Measurements from ENCODE around the gene RPA3. TPM values are rescaled to one million over a fixed set of nuclear protein-coding genes. Genes with fewer than 3 reads are reported as not detected.

RPA3 gene
- total RNA-seq, 1 experiment from 2014 or later: 87.5 TPM

DNA sequence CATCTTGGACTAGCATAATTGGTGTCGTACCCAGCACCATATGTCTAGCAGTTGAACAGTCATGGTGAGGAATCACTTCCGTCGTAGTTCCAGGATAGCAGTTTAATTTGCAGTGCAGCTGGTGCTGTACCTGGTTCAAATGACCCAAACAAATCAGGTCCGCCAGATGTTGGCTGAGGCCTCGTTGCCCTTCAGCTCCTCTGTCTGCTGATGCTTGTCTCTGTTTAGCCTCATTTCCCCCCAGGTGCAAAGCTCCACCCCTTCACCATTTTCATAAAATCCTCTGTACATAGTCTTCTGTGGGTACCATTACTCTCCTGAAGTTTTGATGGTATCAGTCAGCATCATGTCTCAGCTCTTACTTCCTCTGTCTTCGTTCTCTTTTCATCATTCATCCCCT is 42.7 kb downstream of the RPA3 start:
- Histone ChIP-seq H3K36me3 (ENCODE audit: control insufficient read depth in 1 of 2, insufficient read depth in 2 of 2, low read length in 2 of 2) (no peaks in the 10 kb centered on the region; a peak in 1 of 4 replicates), H3K27me3 (ENCODE audit: insufficient read depth, low read length) (no peaks in the 10 kb centered on the region), H3K9ac (ENCODE audit: low read length) (no peak overlapping the region), H3K9me2 (ENCODE audit: insufficient read depth) (no peaks in the 10 kb centered on the region), H3K27ac (ENCODE audit: low read depth, low read length) (no peak overlapping the region), H4K20me1 (ENCODE audit: insufficient read depth) (no peaks in the 10 kb centered on the region), H3K4me3 (replicated peaks in 1 of 2; ENCODE audit: low read depth in 1 of 2, low read length in 2 of 2) (no peak overlapping the region), H3K4me2 (ENCODE audit: low read length) (no peak overlapping the region), H3K79me2 (ENCODE audit: insufficient read depth, low read length) (no peaks in the 10 kb centered on the region), H3K4me1 (ENCODE audit: control insufficient read depth in 1 of 2, insufficient read depth in 2 of 2, low read length in 2 of 2) (no peaks in the 10 kb centered on the region), H3K9me3 (ENCODE audit: control insufficient read depth in 1 of 2, insufficient read depth in 1 of 2, low read depth in 1 of 2, low read length in 2 of 2) (no peaks in the 10 kb centered on the region), H2AFZ (ENCODE audit: low read depth, low read length, poor library complexity, severe bottlenecking) (no peak overlapping the region)
- DNase-seq (ENCODE audit: low read depth, low spot score) (no peak), ATAC-seq (no peak)
- TF ChIP-seq ZFX (IDR thresholded peaks at IDR 0.05) (no peak), TCF7L2 (IDR thresholded peaks at IDR 0.05; ENCODE audit: borderline replicate concordance, extremely low read depth, insufficient read depth, insufficient read length) (no peak), CEBPB (IDR thresholded peaks at IDR 0.05; ENCODE audit: low read depth) (no peak), JUND (IDR thresholded peaks at IDR 0.05) (no peak)
- TF ChIP-seq, protein P1, sequence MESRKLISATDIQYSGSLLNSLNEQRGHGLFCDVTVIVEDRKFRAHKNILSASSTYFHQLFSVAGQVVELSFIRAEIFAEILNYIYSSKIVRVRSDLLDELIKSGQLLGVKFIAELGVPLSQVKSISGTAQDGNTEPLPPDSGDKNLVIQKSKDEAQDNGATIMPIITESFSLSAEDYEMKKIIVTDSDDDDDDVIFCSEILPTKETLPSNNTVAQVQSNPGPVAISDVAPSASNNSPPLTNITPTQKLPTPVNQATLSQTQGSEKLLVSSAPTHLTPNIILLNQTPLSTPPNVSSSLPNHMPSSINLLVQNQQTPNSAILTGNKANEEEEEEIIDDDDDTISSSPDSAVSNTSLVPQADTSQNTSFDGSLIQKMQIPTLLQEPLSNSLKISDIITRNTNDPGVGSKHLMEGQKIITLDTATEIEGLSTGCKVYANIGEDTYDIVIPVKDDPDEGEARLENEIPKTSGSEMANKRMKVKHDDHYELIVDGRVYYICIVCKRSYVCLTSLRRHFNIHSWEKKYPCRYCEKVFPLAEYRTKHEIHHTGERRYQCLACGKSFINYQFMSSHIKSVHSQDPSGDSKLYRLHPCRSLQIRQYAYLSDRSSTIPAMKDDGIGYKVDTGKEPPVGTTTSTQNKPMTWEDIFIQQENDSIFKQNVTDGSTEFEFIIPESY (IDR thresholded peaks at IDR 0.05; ENCODE audit: extremely low read depth, insufficient replicate concordance, low read length): no peak
- ChIA-PET RAD21 (ENCODE audit: low non-redundant PET in 1 of 2, low total read pairs in 2 of 2, uncharacterized antibody in 2 of 2, unreplicated experiment in 2 of 2) (no interaction called here), CTCF (no interaction called here), POLR2A (no interaction called here)
- no TSS peak for BruUV-seq (replicated peaks)
- intact Hi-C loops (cut with micrococcal nuclease): no loop called here

DNA sequence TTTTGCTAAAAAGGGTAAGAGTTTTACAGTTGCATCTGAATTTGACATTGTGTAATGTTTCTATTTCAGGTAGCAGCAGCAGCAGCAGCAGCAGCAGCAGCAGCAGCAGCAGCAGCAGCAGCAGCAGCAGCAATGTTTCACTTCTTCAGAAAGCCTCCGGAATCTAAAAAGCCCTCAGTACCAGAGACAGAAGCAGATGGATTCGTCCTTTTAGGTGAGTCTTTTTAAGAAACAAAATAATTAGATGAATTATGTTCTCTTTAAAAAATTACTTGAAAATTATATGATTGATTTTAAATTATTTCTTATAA is 45.2 kb downstream of the RPA3 start:
- ChIA-PET CTCF (no interaction called here), RAD21 (ENCODE audit: low non-redundant PET in 1 of 2, low total read pairs in 2 of 2, uncharacterized antibody in 2 of 2, unreplicated experiment in 2 of 2) (no interaction called here), POLR2A (no interaction called here)
- BruUV-seq (replicated peaks): no TSS peak
- Histone ChIP-seq H3K79me2 (ENCODE audit: insufficient read depth, low read length) (0 out of 2 replicates have a peak, but pooled peaks cover 5% of the 10 kb centered on the region), H3K27me3 (ENCODE audit: insufficient read depth, low read length) (no peaks in the 10 kb centered on the region), H4K20me1 (ENCODE audit: insufficient read depth) (no peaks in the 10 kb centered on the region), H3K9ac (ENCODE audit: low read length) (no peak overlapping the region), H3K9me3 (ENCODE audit: control insufficient read depth in 1 of 2, insufficient read depth in 1 of 2, low read depth in 1 of 2, low read length in 2 of 2) (no peaks in the 10 kb centered on the region), H2AFZ (ENCODE audit: low read depth, low read length, poor library complexity, severe bottlenecking) (no peak overlapping the region), H3K4me3 (replicated peaks in 1 of 2; ENCODE audit: low read depth in 1 of 2, low read length in 2 of 2) (no peak overlapping the region), H3K4me2 (ENCODE audit: low read length) (no peak overlapping the region), H3K36me3 (ENCODE audit: control insufficient read depth in 1 of 2, insufficient read depth in 2 of 2, low read length in 2 of 2) (no peaks in the 10 kb centered on the region; a peak in 1 of 4 replicates), H3K4me1 (ENCODE audit: control insufficient read depth in 1 of 2, insufficient read depth in 2 of 2, low read length in 2 of 2) (no peaks in the 10 kb centered on the region), H3K9me2 (ENCODE audit: insufficient read depth) (no peaks in the 10 kb centered on the region), H3K27ac (ENCODE audit: low read depth, low read length) (no peak overlapping the region)
- TF ChIP-seq EZH2 (IDR thresholded peaks at IDR 0.05) (no peak), ZFX (IDR thresholded peaks at IDR 0.05) (no peak), TCF7L2 (IDR thresholded peaks at IDR 0.05; ENCODE audit: borderline replicate concordance, extremely low read depth, insufficient read depth, insufficient read length) (no peak), ZNF274 (IDR thresholded peaks at IDR 0.05; ENCODE audit: low read depth, low read length) (no peak), JUND (IDR thresholded peaks at IDR 0.05) (no peak), CBX3 (IDR thresholded peaks at IDR 0.05; ENCODE audit: low read depth) (no peak), EGR1 (IDR thresholded peaks at IDR 0.05; ENCODE audit: low read depth) (no peak), POLR2A (IDR thresholded peaks at IDR 0.05; ENCODE audit: borderline replicate concordance, extremely low read depth, insufficient read depth, insufficient read length) (no peak), RAD21 (IDR thresholded peaks at IDR 0.05; ENCODE audit: low read depth) (no peak), SIN3A (IDR thresholded peaks at IDR 0.05; ENCODE audit: low read depth) (no peak), ELF1 (IDR thresholded peaks at IDR 0.05; ENCODE audit: borderline replicate concordance, low read depth) (no peak)
- intact Hi-C loops (cut with micrococcal nuclease): no loop called here
- ATAC-seq (no peak), DNase-seq (ENCODE audit: low read depth, low spot score) (no peak)

Measured in HCT116 (cell line).